ACC112 (cell line): ENCODE measurements around the gene ASTL.

Source experiments
- H2AFZ ChIP-seq: fragments of 200-600 bp; sonication (generic); one replicate; pipeline ENCODE4 v1.6.0; 2017; ENCODE audit warnings: antibody characterized with exemption, low read length; ENCODE audit not compliant: unreplicated experiment
- H3K27ac ChIP-seq: fragments of 200-600 bp; sonication (generic); 2 replicates; pipeline ENCODE4 v1.5.1; 2014; ENCODE audit warnings: low read depth, mild to moderate bottlenecking, antibody characterized with exemption, low read length, moderate library complexity
- H3K27me3 ChIP-seq: fragments of 200-600 bp; sonication (generic); 2 replicates; pipeline ENCODE4 v1.6.1; 2014; ENCODE audit warnings: mild to moderate bottlenecking, antibody characterized with exemption, low read length, moderate library complexity, mixed read lengths; ENCODE audit not compliant: insufficient read depth
- H3K36me3 ChIP-seq: fragments of 200-600 bp; sonication (generic); 2 replicates; pipeline ENCODE4 v1.6.1; 2016; ENCODE audit warnings: mild to moderate bottlenecking, antibody characterized with exemption, low read length, moderate library complexity, mixed read lengths; ENCODE audit not compliant: insufficient read depth
- H3K4me1 ChIP-seq: fragments of 200-600 bp; sonication (generic); one replicate; pipeline ENCODE4 v1.6.1; 2016; ENCODE audit warnings: low read length, mixed read lengths; ENCODE audit not compliant: insufficient read depth, unreplicated experiment, control insufficient read depth
- H3K4me3 ChIP-seq: fragments of 200-600 bp; sonication (generic); 2 replicates; pipeline ENCODE4 v1.5.1; 2014; ENCODE audit warnings: mild to moderate bottlenecking, low read depth, low read length
- H3K79me2 ChIP-seq: fragments of 200-600 bp; sonication (generic); one replicate; pipeline ENCODE4 v1.6.0; 2016; ENCODE audit warnings: low read length; ENCODE audit not compliant: control insufficient read depth, unreplicated experiment, insufficient read depth

ASTL gene

GRCh38 chr2:96103761-96104486 is 34.4 kb downstream of the ASTL start:
- H3K4me3 ChIP-seq, result no peak overlapping the region
- H3K36me3 ChIP-seq, result no peaks in the 10 kb centered on the region
- no peak overlapping the region for H2AFZ ChIP-seq
- peaks cover 8% of the 10 kb centered on the region; the same call in 1 of the 2 replicates for H3K27me3 ChIP-seq
- no peak overlapping the region for H3K27ac ChIP-seq
- H3K4me1 ChIP-seq, result no peaks in the 10 kb centered on the region
- no peaks in the 10 kb centered on the region for H3K79me2 ChIP-seq

GRCh38 chr2:96103187-96103601 is 35.1 kb downstream of the ASTL start:
- Histone ChIP-seq H2AFZ (no peak overlapping the region), H3K79me2 (no peaks in the 10 kb centered on the region), H3K4me1 (no peaks in the 10 kb centered on the region), H3K27ac (no peak overlapping the region), H3K4me3 (no peak overlapping the region), H3K36me3 (no peaks in the 10 kb centered on the region), H3K27me3 (peaks cover 7% of the 10 kb centered on the region; the same call in 1 of the 2 replicates)

- Histone ChIP-seq H3K27ac (no peak overlapping the region), H3K79me2 (no peaks in the 10 kb centered on the region), H3K36me3 (no peaks in the 10 kb centered on the region), H3K4me1 (no peaks in the 10 kb centered on the region), H3K27me3 (peaks cover 2% of the 10 kb centered on the region; the same call in 1 of the 2 replicates), H2AFZ (no peak overlapping the region), H3K4me3 (no peak overlapping the region)
These were observed 35.6 kb downstream of the ASTL start for GRCh38 chr2:96102596-96103186.

- no peaks in the 10 kb centered on the region for H3K36me3 ChIP-seq
- H3K27ac ChIP-seq, result no peak overlapping the region
- no peak overlapping the region for H3K4me3 ChIP-seq
- H3K79me2 ChIP-seq, result no peaks in the 10 kb centered on the region
- H2AFZ ChIP-seq, result no peak overlapping the region
- H3K4me1 ChIP-seq, result no peaks in the 10 kb centered on the region
- H3K27me3 ChIP-seq, result no peaks in the 10 kb centered on the region
These were observed 37.4 kb downstream of the ASTL start for GRCh38 chr2:96100893-96101304.

GRCh38 chr2:96099861-96100798 is 38.2 kb downstream of the ASTL start:
- Histone ChIP-seq H3K4me3 (no peak overlapping the region), H3K27ac (no peak overlapping the region), H3K79me2 (no peaks in the 10 kb centered on the region), H3K27me3 (no peaks in the 10 kb centered on the region), H2AFZ (no peak overlapping the region), H3K4me1 (no peaks in the 10 kb centered on the region), H3K36me3 (no peaks in the 10 kb centered on the region)

- no peaks in the 10 kb centered on the region for H3K4me1 ChIP-seq
- no peak overlapping the region for H3K27ac ChIP-seq
- no peak overlapping the region for H3K4me3 ChIP-seq
- H2AFZ ChIP-seq, result no peak overlapping the region
- H3K79me2 ChIP-seq, result no peaks in the 10 kb centered on the region
- H3K36me3 ChIP-seq, result no peaks in the 10 kb centered on the region
- H3K27me3 ChIP-seq, result peaks cover 6% of the 10 kb centered on the region
These were observed 39.3 kb downstream of the ASTL start for GRCh38 chr2:96098900-96099590.

- Histone ChIP-seq H3K27me3 (peaks cover 14% of the 10 kb centered on the region), H3K27ac (no peak overlapping the region), H3K4me3 (no peak overlapping the region), H3K36me3 (no peaks in the 10 kb centered on the region), H3K4me1 (no peaks in the 10 kb centered on the region), H2AFZ (no peak overlapping the region), H3K79me2 (no peaks in the 10 kb centered on the region)
These were observed 40.1 kb downstream of the ASTL start for GRCh38 chr2:96097951-96098823.

GRCh38 chr2:96097441-96097840 is 40.9 kb downstream of the ASTL start:
- no peaks in the 10 kb centered on the region for H3K4me1 ChIP-seq
- H3K36me3 ChIP-seq, result no peaks in the 10 kb centered on the region
- H3K79me2 ChIP-seq, result no peaks in the 10 kb centered on the region
- no peak overlapping the region for H2AFZ ChIP-seq
- H3K4me3 ChIP-seq, result no peak overlapping the region
- H3K27ac ChIP-seq, result no peak overlapping the region
- peaks cover 21% of the 10 kb centered on the region for H3K27me3 ChIP-seq

- H2AFZ ChIP-seq, result no peak overlapping the region
- H3K27me3 ChIP-seq, result peaks cover 21% of the 10 kb centered on the region
- no peaks in the 10 kb centered on the region for H3K36me3 ChIP-seq
- H3K79me2 ChIP-seq, result no peaks in the 10 kb centered on the region
- H3K27ac ChIP-seq, result no peak overlapping the region
- H3K4me3 ChIP-seq, result no peak overlapping the region
- no peaks in the 10 kb centered on the region for H3K4me1 ChIP-seq
These were observed 43.1 kb downstream of the ASTL start for GRCh38 chr2:96095116-96095636.
